ENCODE measurements around the gene MOV10.

The MOV10 gene

DNA sequence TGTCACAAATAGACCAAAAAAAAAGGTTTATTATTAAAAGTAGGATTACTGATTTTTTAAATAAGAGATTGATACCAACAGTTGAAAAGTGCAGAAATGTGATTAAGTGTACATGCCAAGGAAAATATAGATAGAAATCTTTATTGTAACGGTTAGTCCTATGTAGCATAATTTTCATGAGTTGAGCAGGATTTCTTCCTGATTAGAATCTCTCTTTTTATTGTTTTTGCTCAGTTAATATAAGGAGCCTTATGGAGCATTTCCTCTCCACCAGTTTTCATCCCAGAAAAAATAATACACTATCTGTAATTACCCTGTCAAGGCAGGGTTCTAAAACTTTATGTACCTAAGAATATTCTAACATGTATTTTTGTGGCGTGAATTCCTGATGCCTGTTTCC lies 31.4 kb upstream of the MOV10 start:
- DNase-seq (ENCODE audit: low read depth in 1 of 2, low spot score in 1 of 2): no peak
- no peaks in the 10 kb centered on the region for H3K27me3 ChIP-seq (ENCODE audit: insufficient read depth, poor library complexity, severe bottlenecking)
- no peak overlapping the region for H3K4me3 ChIP-seq (replicated peaks; ENCODE audit: insufficient read depth, low read length)
- H3K27ac ChIP-seq (replicated peaks): no peak overlapping the region
- no peak for TF ChIP-seq POLR2AphosphoS5 (IDR thresholded peaks at IDR 0.05; ENCODE audit: low read depth)
- no peak for TF ChIP-seq GABPA (IDR thresholded peaks at IDR 0.05; ENCODE audit: low read depth)
- no peak for TF ChIP-seq SPI1 (IDR thresholded peaks at IDR 0.05; ENCODE audit: borderline replicate concordance, low read depth)

DNA sequence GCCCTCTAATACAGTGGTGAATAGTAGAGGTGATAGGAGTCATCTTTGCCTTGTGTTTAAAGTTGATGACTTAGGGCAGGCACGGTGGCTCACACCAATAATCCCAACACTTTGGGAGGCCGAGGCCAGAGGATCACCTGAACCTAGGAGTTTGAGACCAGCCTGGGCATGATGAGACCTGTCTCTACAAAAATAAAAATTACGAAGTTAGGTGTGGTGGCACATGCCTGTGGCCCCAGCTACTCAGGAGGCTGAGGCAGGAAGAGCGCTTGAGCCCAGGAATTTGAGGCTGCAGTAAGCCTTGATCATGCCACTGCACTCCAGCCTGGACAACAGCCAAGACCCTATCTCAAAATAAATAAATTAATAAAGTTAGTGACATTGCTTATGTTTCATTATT lies 28.2 kb upstream of the MOV10 start:
- no peak overlapping the region for H3K27ac ChIP-seq (replicated peaks)
- no peaks in the 10 kb centered on the region for H3K27me3 ChIP-seq (ENCODE audit: insufficient read depth, poor library complexity, severe bottlenecking)
- no peak overlapping the region for H3K4me3 ChIP-seq (replicated peaks; ENCODE audit: insufficient read depth, low read length)
- TF ChIP-seq, protein P1, sequence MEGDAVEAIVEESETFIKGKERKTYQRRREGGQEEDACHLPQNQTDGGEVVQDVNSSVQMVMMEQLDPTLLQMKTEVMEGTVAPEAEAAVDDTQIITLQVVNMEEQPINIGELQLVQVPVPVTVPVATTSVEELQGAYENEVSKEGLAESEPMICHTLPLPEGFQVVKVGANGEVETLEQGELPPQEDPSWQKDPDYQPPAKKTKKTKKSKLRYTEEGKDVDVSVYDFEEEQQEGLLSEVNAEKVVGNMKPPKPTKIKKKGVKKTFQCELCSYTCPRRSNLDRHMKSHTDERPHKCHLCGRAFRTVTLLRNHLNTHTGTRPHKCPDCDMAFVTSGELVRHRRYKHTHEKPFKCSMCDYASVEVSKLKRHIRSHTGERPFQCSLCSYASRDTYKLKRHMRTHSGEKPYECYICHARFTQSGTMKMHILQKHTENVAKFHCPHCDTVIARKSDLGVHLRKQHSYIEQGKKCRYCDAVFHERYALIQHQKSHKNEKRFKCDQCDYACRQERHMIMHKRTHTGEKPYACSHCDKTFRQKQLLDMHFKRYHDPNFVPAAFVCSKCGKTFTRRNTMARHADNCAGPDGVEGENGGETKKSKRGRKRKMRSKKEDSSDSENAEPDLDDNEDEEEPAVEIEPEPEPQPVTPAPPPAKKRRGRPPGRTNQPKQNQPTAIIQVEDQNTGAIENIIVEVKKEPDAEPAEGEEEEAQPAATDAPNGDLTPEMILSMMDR (IDR thresholded peaks at IDR 0.05; ENCODE audit: insufficient read depth, low read length): no peak
- TF ChIP-seq, protein P2, sequence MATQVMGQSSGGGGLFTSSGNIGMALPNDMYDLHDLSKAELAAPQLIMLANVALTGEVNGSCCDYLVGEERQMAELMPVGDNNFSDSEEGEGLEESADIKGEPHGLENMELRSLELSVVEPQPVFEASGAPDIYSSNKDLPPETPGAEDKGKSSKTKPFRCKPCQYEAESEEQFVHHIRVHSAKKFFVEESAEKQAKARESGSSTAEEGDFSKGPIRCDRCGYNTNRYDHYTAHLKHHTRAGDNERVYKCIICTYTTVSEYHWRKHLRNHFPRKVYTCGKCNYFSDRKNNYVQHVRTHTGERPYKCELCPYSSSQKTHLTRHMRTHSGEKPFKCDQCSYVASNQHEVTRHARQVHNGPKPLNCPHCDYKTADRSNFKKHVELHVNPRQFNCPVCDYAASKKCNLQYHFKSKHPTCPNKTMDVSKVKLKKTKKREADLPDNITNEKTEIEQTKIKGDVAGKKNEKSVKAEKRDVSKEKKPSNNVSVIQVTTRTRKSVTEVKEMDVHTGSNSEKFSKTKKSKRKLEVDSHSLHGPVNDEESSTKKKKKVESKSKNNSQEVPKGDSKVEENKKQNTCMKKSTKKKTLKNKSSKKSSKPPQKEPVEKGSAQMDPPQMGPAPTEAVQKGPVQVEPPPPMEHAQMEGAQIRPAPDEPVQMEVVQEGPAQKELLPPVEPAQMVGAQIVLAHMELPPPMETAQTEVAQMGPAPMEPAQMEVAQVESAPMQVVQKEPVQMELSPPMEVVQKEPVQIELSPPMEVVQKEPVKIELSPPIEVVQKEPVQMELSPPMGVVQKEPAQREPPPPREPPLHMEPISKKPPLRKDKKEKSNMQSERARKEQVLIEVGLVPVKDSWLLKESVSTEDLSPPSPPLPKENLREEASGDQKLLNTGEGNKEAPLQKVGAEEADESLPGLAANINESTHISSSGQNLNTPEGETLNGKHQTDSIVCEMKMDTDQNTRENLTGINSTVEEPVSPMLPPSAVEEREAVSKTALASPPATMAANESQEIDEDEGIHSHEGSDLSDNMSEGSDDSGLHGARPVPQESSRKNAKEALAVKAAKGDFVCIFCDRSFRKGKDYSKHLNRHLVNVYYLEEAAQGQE (IDR thresholded peaks at IDR 0.05; ENCODE audit: insufficient replicate concordance, low read depth): no peak
- TF ChIP-seq POLR2AphosphoS5 (IDR thresholded peaks at IDR 0.05; ENCODE audit: low read depth): no peak
- TF ChIP-seq SPI1 (IDR thresholded peaks at IDR 0.05; ENCODE audit: borderline replicate concordance, low read depth): no peak
- no peak for TF ChIP-seq GABPA (IDR thresholded peaks at IDR 0.05; ENCODE audit: low read depth)
- no peak for DNase-seq (ENCODE audit: low read depth in 1 of 2, low spot score in 1 of 2)

DNA sequence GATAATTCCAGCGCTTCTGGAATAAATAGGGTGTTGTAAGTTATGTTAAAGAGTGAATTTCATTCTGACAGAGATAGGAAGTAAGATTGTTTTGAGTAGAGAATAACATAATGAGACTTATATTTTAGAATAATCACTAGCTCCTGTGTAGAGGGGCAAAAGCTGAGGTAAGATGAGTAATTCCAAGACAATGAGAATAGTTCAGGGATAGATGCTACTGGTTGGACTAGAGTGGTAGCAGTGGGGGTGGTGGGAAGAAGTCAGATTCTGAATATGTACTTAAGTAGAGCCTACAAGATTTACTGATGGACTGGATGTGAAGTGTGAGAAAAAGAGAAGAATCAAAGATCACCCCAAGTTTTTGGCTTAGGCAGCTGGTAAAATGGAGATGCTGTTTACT lies 23.3 kb upstream of the MOV10 start:
- H3K4me3 ChIP-seq (replicated peaks; ENCODE audit: insufficient read depth, low read length): no peak overlapping the region
- H3K27me3 ChIP-seq (ENCODE audit: insufficient read depth, poor library complexity, severe bottlenecking): no peaks in the 10 kb centered on the region
- no peak overlapping the region for H3K27ac ChIP-seq (replicated peaks)
- TF ChIP-seq, protein P1 (IDR thresholded peaks at IDR 0.05; ENCODE audit: insufficient read depth, low read length): no peak
- TF ChIP-seq GABPA (IDR thresholded peaks at IDR 0.05; ENCODE audit: low read depth): no peak
- TF ChIP-seq, protein P2 (IDR thresholded peaks at IDR 0.05; ENCODE audit: insufficient replicate concordance, low read depth): no peak
- TF ChIP-seq SPI1 (IDR thresholded peaks at IDR 0.05; ENCODE audit: borderline replicate concordance, low read depth): no peak
- TF ChIP-seq POLR2AphosphoS5 (IDR thresholded peaks at IDR 0.05; ENCODE audit: low read depth): no peak
- DNase-seq (ENCODE audit: low read depth in 1 of 2, low spot score in 1 of 2): no peak

DNA sequence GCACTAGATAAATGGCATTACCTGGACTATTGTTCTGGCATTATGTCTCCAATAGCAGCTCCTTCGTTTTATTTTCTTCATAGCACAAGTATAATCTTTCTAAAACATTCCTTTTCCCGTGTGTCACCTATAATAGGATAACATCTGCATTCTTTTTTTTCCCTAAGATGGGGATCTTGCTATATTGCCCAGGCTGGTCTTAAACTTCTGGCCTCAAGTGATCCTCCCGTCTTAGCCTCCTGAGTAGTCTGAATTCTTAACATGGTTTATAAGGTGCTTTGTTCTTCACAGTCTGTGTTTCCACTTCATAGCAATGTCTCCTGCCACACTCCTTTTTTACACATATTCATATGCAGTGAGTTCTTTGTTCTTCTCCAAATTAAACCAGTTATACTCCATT lies 8.6 kb upstream of the MOV10 start:
- H3K4me3 ChIP-seq (replicated peaks; ENCODE audit: insufficient read depth, low read length): no peak overlapping the region
- H3K27ac ChIP-seq (replicated peaks): no peak overlapping the region
- no peak for DNase-seq (ENCODE audit: low read depth in 1 of 2, low spot score in 1 of 2)
- no peaks in the 10 kb centered on the region for H3K27me3 ChIP-seq (ENCODE audit: insufficient read depth, poor library complexity, severe bottlenecking)
- TF ChIP-seq GABPA (IDR thresholded peaks at IDR 0.05; ENCODE audit: low read depth): no peak
- TF ChIP-seq, protein P1 (IDR thresholded peaks at IDR 0.05; ENCODE audit: insufficient read depth, low read length): no peak
- TF ChIP-seq SPI1 (IDR thresholded peaks at IDR 0.05; ENCODE audit: borderline replicate concordance, low read depth): no peak
- TF ChIP-seq, protein P2 (IDR thresholded peaks at IDR 0.05; ENCODE audit: insufficient replicate concordance, low read depth): no peak
- TF ChIP-seq POLR2AphosphoS5 (IDR thresholded peaks at IDR 0.05; ENCODE audit: low read depth): no peak

All from HL-60 (cell line).